ENCODE data around the gene RNASEL.

Gene RNASEL

GRCh38 chr1:182621906-182622305 lies 32.9 kb upstream of the RNASEL start:
- DNase-seq (ENCODE audit: low spot score), result no peak

GRCh38 chr1:182620924-182621585 lies 32.0 kb upstream of the RNASEL start:
- no peak for DNase-seq (ENCODE audit: low spot score)

- no peak for DNase-seq (ENCODE audit: low spot score)
Observed at GRCh38 chr1:182617734-182618351, 28.8 kb upstream of the RNASEL start.

- no peak for DNase-seq (ENCODE audit: low spot score)
Observed at GRCh38 chr1:182617014-182617429, 28.0 kb upstream of the RNASEL start.

GRCh38 chr1:182616130-182617013 lies 27.3 kb upstream of the RNASEL start:
- no peak for DNase-seq (ENCODE audit: low spot score)

GRCh38 chr1:182615468-182616129 lies 26.5 kb upstream of the RNASEL start:
- DNase-seq (ENCODE audit: low spot score), result no peak

GRCh38 chr1:182614796-182615454 lies 25.9 kb upstream of the RNASEL start:
- no peak for DNase-seq (ENCODE audit: low spot score)

GRCh38 chr1:182611787-182612186 lies 22.7 kb upstream of the RNASEL start:
- no peak for DNase-seq (ENCODE audit: low spot score)

GRCh38 chr1:182611326-182611725 lies 22.3 kb upstream of the RNASEL start:
- DNase-seq (ENCODE audit: low spot score), result no peak

- no peak for DNase-seq (ENCODE audit: low spot score)
Observed at GRCh38 chr1:182610606-182611194, 21.6 kb upstream of the RNASEL start.

GRCh38 chr1:182608845-182609610 lies 20.0 kb upstream of the RNASEL start:
- no peak for DNase-seq (ENCODE audit: low spot score)

GRCh38 chr1:182608236-182608635 lies 19.2 kb upstream of the RNASEL start:
- no peak for DNase-seq (ENCODE audit: low spot score)

- DNase-seq (ENCODE audit: low spot score), result no peak
Observed at GRCh38 chr1:182607566-182607965, 18.5 kb upstream of the RNASEL start.

- peak; percentile 70 for DNase-seq (ENCODE audit: low spot score)
Observed at GRCh38 chr1:182604175-182605164, 15.4 kb upstream of the RNASEL start, which contains the start of gene RGS16. TSS of gene RGS16 (minus strand) at chr1:182604389. CDS start at chr1:182604259, 130 bp downstream.

- DNase-seq (ENCODE audit: low spot score), result no peak
Observed at GRCh38 chr1:182603646-182604174, 14.7 kb upstream of the RNASEL start.

- DNase-seq (ENCODE audit: low spot score), result no peak
Observed at GRCh38 chr1:182602935-182603645, 14.0 kb upstream of the RNASEL start.

- no peak for DNase-seq (ENCODE audit: low spot score)
Observed at GRCh38 chr1:182601913-182602312, 12.9 kb upstream of the RNASEL start.

GRCh38 chr1:182601416-182601786 lies 12.3 kb upstream of the RNASEL start:
- DNase-seq (ENCODE audit: low spot score), result peak; percentile 75
